Measurements from ENCODE around the gene AP3D1.

GRCh38 chr19:2184422-2184975 lies 33.1 kb upstream of the AP3D1 start:
- TF ChIP-seq CTCF (IDR thresholded peaks at IDR 0.05) (no peak), POLR2AphosphoS5 (IDR thresholded peaks at IDR 0.05) (no peak), POLR2A (IDR thresholded peaks at IDR 0.05) (no peak)

Measured in transverse colon (tissue), 4 donors.